ENCODE data around the gene EFNA3. TPM values are rescaled to one million over a fixed set of nuclear protein-coding genes. Genes with fewer than 3 reads are reported as not detected.

Gene EFNA3
- total and polyA plus RNA-seq, 2 donors (not counting 3 experiments of a cell fraction or from before 2014, with no cell fraction given), result 2.2 to 2.5 TPM

GRCh38 chr1:155050560-155051341 is 27.9 kb upstream of the EFNA3 start, which contains the start of gene ADAM15:
ADAM15 (plus strand) TSS chr1:155051316; CDS start chr1:155051387, 71 bp downstream.
- H3K9ac ChIP-seq (replicated peaks; ENCODE audit: extremely low read depth, insufficient read depth, low read length), result peak within 1 kb of the TSS; percentile 46
- ChIA-PET CTCF (interaction anchor here (0.5 to 6.1 kb wide), 36 partner anchors 8 to 143 kb away, joined by 3 to 59 read pairs (median 5); partner anchors contain the start of genes DCST1, DCST2, EFNA3 and EFNA4), POLR2A (interaction anchor here (0.7 to 1.6 kb wide), 2 partner anchors 34 to 142 kb away, joined by 3 to 4 read pairs; no protein-coding TSS in a partner anchor)
- no peaks in the 10 kb centered on the region for H3K9me3 ChIP-seq (replicated peaks; ENCODE audit: control insufficient read depth, insufficient read depth, low read length)
- intact Hi-C loops (cut with micrococcal nuclease), result loop anchor here (1.0 to 2.0 kb wide), 3 partner anchors 33 to 90 kb away; partner anchors contain the start of genes PYGO2 and ZBTB7B
- peak within 1 kb of the TSS; percentile 73 for H2AFZ ChIP-seq (ENCODE audit: low read depth, low read length)
- TF ChIP-seq MYC (IDR thresholded peaks at IDR 0.05; ENCODE audit: low read depth, low read length), result peak; percentile 46
- TF ChIP-seq GATA2 (IDR thresholded peaks at IDR 0.05; ENCODE audit: insufficient read depth, insufficient read length, low read depth, low read length), result no peak
- TF ChIP-seq CTCF (IDR thresholded peaks at IDR 0.05; ENCODE audit: extremely low read depth in 1 of 2, insufficient read depth in 1 of 2, low read depth in 1 of 2, low read length in 2 of 2), result peak; percentile 94 to 99
- peak; percentile 30 for TF ChIP-seq MAX (IDR thresholded peaks at IDR 0.05; ENCODE audit: insufficient read depth, insufficient read length)
- no peak for TF ChIP-seq JUN (IDR thresholded peaks at IDR 0.05; ENCODE audit: borderline replicate concordance, insufficient read depth, insufficient read length, low read depth)
- H3K27me3 ChIP-seq (ENCODE audit: control insufficient read depth in 2 of 2, insufficient read depth in 2 of 2, low read length in 2 of 2), result no peaks in the 10 kb centered on the region
- peak; percentile 81 for DNase-seq (ENCODE audit: low read depth, low spot score)
- H3K79me2 ChIP-seq (ENCODE audit: control insufficient read depth, insufficient read depth, low read length), result peaks cover 21% of the 10 kb centered on the region
- H3K4me1 ChIP-seq (ENCODE audit: control insufficient read depth, extremely low read depth, insufficient read depth, low read length), result peaks cover 24% of the 10 kb centered on the region
- dilution Hi-C loops (cut with MboI; ENCODE audit: extremely low pct_ligation_motif_present, low sequenced_read_pairs), result no loop called here
- H3K4me2 ChIP-seq (ENCODE audit: insufficient read depth, low read length), result peak within 1 kb of the TSS; percentile 86
- FAIRE-seq, result peak; percentile 86
- BruUV-seq (replicated peaks), result no TSS peak
- H3K27ac ChIP-seq (ENCODE audit: insufficient read depth, low read depth, low read length), result peak within 1 kb of the TSS; percentile 53
- H3K9me1 ChIP-seq (replicated peaks; ENCODE audit: control insufficient read depth, extremely low read depth, insufficient read depth, low read length), result no peaks in the 10 kb centered on the region
- no peaks in the 10 kb centered on the region for H4K20me1 ChIP-seq (replicated peaks; ENCODE audit: control insufficient read depth, extremely low read depth, insufficient read depth, low read length)
- peaks cover 0 to 7% of the 10 kb centered on the region in 2 experiments for H3K36me3 ChIP-seq (ENCODE audit: control insufficient read depth in 2 of 2, extremely low read depth in 1 of 2, insufficient read depth in 2 of 2, low read length in 2 of 2)
- peak within 1 kb of the TSS; percentile 66 to 75 (median 74) for H3K4me3 ChIP-seq (replicated peaks in 1 of 3; ENCODE audit: insufficient read depth in 1 of 3, low read depth in 1 of 3, low read length in 3 of 3)

All from endothelial cell of umbilical vein (primary cell).